ENCODE results near the gene NACC2. TPM values are rescaled to one million over a fixed set of nuclear protein-coding genes. Genes with fewer than 3 reads are reported as not detected.

NACC2 gene
- total and polyA plus RNA-seq, 2 of the 8 experiments (the other 6 are each of a cell fraction or from before 2014, with no cell fraction given) = 8.3 to 14.0 TPM

DNA sequence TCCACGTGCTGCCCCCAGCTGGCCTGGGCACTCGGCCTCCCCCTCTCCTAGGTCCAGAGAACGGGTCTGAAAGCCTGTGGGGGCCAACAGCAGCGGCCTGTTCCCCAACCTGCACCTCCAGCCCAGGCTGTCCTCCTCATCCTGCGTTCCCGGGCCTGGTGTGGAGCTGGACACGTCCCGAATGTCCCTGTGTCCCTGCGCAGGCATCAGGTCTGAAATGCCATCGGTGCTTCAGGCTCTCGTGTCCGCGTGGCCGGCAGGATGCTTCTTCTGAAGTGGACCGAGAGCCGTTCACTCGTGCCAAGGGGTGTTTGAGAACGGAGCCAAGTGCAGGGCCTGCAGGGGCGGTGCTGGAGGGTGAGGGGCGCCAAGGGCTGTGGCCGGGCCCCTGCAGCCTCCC is 109.2 kb downstream of the NACC2 start:
- Histone ChIP-seq H3K23me2 (ENCODE audit: low read depth, low read length) (no peaks in the 10 kb centered on the region), H4K5ac (ENCODE audit: insufficient read length, low read depth, low read length) (no peak overlapping the region), H3K4me1 (replicated peaks in 1 of 4; ENCODE audit: control insufficient read depth in 3 of 4, insufficient read depth in 4 of 4, low read length in 3 of 4) (peaks cover 0 to 9% (median 7%) of the 10 kb centered on the region in 4 experiments; a peak in 5 of 7 replicates), H3K4me2 (ENCODE audit: insufficient read depth in 1 of 2, low read depth in 2 of 2, low read length in 2 of 2) (no peak overlapping the region), H2BK120ac (replicated peaks; ENCODE audit: low read depth, low read length) (no peak overlapping the region), H3K4ac (replicated peaks; ENCODE audit: insufficient read length, low read depth, low read length) (no peak overlapping the region), H2BK12ac (ENCODE audit: low read depth, low read length) (peak overlapping the region; percentile 50; the same call in 1 of the 2 replicates), H3K27me3 (replicated peaks in 1 of 4; ENCODE audit: control insufficient read depth in 3 of 4, extremely low read depth in 1 of 4, insufficient read depth in 3 of 4, low read length in 3 of 4) (no peaks in the 10 kb centered on the region), H3K56ac (replicated peaks; ENCODE audit: insufficient read length, low read depth, low read length) (no peak overlapping the region), H3K18ac (ENCODE audit: extremely low read depth, low read length) (no peak overlapping the region; the same call in 1 of the 2 replicates), H3K14ac (ENCODE audit: insufficient read length) (no peak overlapping the region), H3K23ac (ENCODE audit: insufficient read length) (no peak overlapping the region), H2BK15ac (ENCODE audit: low read length) (no peak overlapping the region), H3K79me2 (ENCODE audit: control insufficient read depth in 1 of 2, insufficient read depth in 2 of 2, low read length in 2 of 2) (no peaks in the 10 kb centered on the region), H3K4me3 (ENCODE audit: extremely low read depth in 1 of 4, insufficient read depth in 2 of 4, low read depth in 3 of 4, low read length in 4 of 4) (no peak overlapping the region), H3K9ac (replicated peaks in 1 of 4; ENCODE audit: extremely low read depth in 1 of 4, low read depth in 3 of 4, low read length in 3 of 4) (no peak overlapping the region; a peak in 1 of 7 replicates), H4K20me1 (replicated peaks in 1 of 2; ENCODE audit: control insufficient read depth in 1 of 2, insufficient read depth in 2 of 2, low read length in 2 of 2) (no peaks in the 10 kb centered on the region), H2AFZ (ENCODE audit: low read length) (no peak overlapping the region), H3K36me3 (ENCODE audit: control insufficient read depth in 2 of 4, insufficient read depth in 4 of 4, low read length in 3 of 4) (no peaks in the 10 kb centered on the region), H2BK5ac (ENCODE audit: low read depth, low read length) (peak overlapping the region; percentile 35; the same call in 1 of the 2 replicates), H3K79me1 (ENCODE audit: low read depth, low read length) (no peaks in the 10 kb centered on the region), H2AK5ac (ENCODE audit: low read depth, low read length) (no peak overlapping the region; the same call in 1 of the 2 replicates), H2BK20ac (ENCODE audit: low read length) (no peak overlapping the region), H3K9me3 (ENCODE audit: insufficient read depth in 2 of 2, low read depth in 1 of 2, low read length in 1 of 2) (no peaks in the 10 kb centered on the region), H4K91ac (replicated peaks; ENCODE audit: insufficient read length, low read length) (no peak overlapping the region), H4K8ac (ENCODE audit: extremely low read depth, insufficient read depth, low read length) (peak overlapping the region; percentile 80; the same call in 1 of the 2 replicates), H3K27ac (ENCODE audit: low read depth, low read length) (no peak overlapping the region)
- no peak for DNase-seq (ENCODE audit: low read depth in 1 of 2, low spot score in 2 of 2)
- no peak for FAIRE-seq
- CTCF ChIA-PET (ENCODE audit: partially characterized antibody) = interaction anchor here (0.6 to 3.3 kb wide), 7 partner anchors 9 to 1082 kb away, joined by 3 to 20 read pairs (median 3); no protein-coding TSS in a partner anchor
- POLR2A ChIA-PET (ENCODE audit: partially characterized antibody) = no interaction called here
- WGBS, 2 experiments (ENCODE audit: extremely low coverage in 1 of 2, insufficient coverage in 1 of 2, insufficient read length in 1 of 2, insufficient replicate concordance in 2 of 2, low coverage in 1 of 2, low lambda C conversion rate in 2 of 2, missing lambda C conversion rate in 1 of 2) = 92% methylated on average over 19 of the region's 21 CpGs; no CpG with 5 or more reads in 1 of the 2 experiments
- TF ChIP-seq SP1 (IDR thresholded peaks at IDR 0.05; ENCODE audit: low read depth, low read length) (no peak), FOSL1 (IDR thresholded peaks at IDR 0.05; ENCODE audit: insufficient read depth, low read depth, low read length) (no peak), SUZ12 (IDR thresholded peaks at IDR 0.05; ENCODE audit: low read length) (no peak), ZNF274 (IDR thresholded peaks at IDR 0.05; ENCODE audit: borderline replicate concordance, extremely low read depth, low read length) (no peak), EGR1 (IDR thresholded peaks at IDR 0.05; ENCODE audit: borderline replicate concordance, low read depth, low read length) (no peak), SAP30 (IDR thresholded peaks at IDR 0.05; ENCODE audit: insufficient read depth, insufficient replicate concordance, low read length) (no peak), NRF1 (IDR thresholded peaks at IDR 0.05; ENCODE audit: low read depth, low read length) (no peak), SP2 (IDR thresholded peaks at IDR 0.05; ENCODE audit: low read length) (no peak), POU5F1 (IDR thresholded peaks at IDR 0.05; ENCODE audit: low read depth, low read length) (no peak), KDM1A (IDR thresholded peaks at IDR 0.05; ENCODE audit: borderline replicate concordance, low read length) (no peak), RFX5 (IDR thresholded peaks at IDR 0.05; ENCODE audit: borderline replicate concordance, low read depth, low read length) (no peak), BRCA1 (IDR thresholded peaks at IDR 0.05; ENCODE audit: low read depth, low read length) (no peak), TEAD4 (IDR thresholded peaks at IDR 0.05; ENCODE audit: low read depth, low read length) (no peak)
- TF ChIP-seq, protein P1, sequence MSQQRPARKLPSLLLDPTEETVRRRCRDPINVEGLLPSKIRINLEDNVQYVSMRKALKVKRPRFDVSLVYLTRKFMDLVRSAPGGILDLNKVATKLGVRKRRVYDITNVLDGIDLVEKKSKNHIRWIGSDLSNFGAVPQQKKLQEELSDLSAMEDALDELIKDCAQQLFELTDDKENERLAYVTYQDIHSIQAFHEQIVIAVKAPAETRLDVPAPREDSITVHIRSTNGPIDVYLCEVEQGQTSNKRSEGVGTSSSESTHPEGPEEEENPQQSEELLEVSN (IDR thresholded peaks at IDR 0.05) = no peak
